NCI-H82 treated with DMSO at 0.1 percent for 48 hours (cell line): Measurements from ENCODE around the gene RC3H1.
A peak's percentile ranks its signal among the peaks of the same experiment; 100 is the strongest.
"Not testable (repeated sequence)": the region's sequence is repeated elsewhere in the genome, so short reads cannot be mapped to it uniquely, and the experiment has no call there.

Source experiments
- DNase-seq: peaks from one replicate; lab custom pipeline; 2025; ENCODE audit not compliant: unreplicated experiment; lab: John Stamatoyannopoulos, UW

RC3H1 gene

DNA sequence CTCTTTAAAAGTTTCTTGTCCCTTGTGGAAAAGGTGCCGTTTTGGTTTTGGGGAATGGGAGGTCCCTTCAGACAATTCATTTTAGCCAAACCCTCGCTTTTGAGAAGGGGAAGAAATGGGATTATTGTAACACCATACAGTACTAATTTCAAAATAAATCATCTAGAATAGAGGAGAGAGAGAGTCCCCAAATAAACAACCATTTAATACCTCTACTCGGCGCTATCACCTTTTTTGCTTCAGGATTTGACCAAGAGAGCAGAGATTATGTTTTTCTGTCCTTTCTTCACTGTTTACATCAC is 770 bp upstream of the RC3H1 start:
- no peak for DNase-seq

- DNase-seq: peak; percentile 36
Measured at GRCh38 chr1:174021591-174022079, 522 bp downstream of the RC3H1 start.

GRCh38 chr1:174018565-174018964 is 3.6 kb downstream of the RC3H1 start:
- no peak for DNase-seq

- DNase-seq: no peak
Measured at GRCh38 chr1:174017231-174017970, 4.8 kb downstream of the RC3H1 start.

GRCh38 chr1:174013864-174014418 is 8.2 kb downstream of the RC3H1 start:
- no peak for DNase-seq

GRCh38 chr1:174008979-174009378 is 13.2 kb downstream of the RC3H1 start:
- no peak for DNase-seq

GRCh38 chr1:174008269-174008668 is 13.9 kb downstream of the RC3H1 start:
- no peak for DNase-seq

GRCh38 chr1:174007851-174008250 is 14.3 kb downstream of the RC3H1 start:
- no peak for DNase-seq

GRCh38 chr1:174005032-174005431 is 17.1 kb downstream of the RC3H1 start:
- DNase-seq: no peak

- DNase-seq: no peak
Measured at GRCh38 chr1:174003867-174004266, 18.3 kb downstream of the RC3H1 start.

- no peak for DNase-seq
Measured at GRCh38 chr1:174001573-174001972, 20.6 kb downstream of the RC3H1 start.

- DNase-seq: no peak
Measured at GRCh38 chr1:174000371-174000770, 21.8 kb downstream of the RC3H1 start.

- no peak for DNase-seq
Measured at GRCh38 chr1:173997791-173998190, 24.4 kb downstream of the RC3H1 start.

DNA sequence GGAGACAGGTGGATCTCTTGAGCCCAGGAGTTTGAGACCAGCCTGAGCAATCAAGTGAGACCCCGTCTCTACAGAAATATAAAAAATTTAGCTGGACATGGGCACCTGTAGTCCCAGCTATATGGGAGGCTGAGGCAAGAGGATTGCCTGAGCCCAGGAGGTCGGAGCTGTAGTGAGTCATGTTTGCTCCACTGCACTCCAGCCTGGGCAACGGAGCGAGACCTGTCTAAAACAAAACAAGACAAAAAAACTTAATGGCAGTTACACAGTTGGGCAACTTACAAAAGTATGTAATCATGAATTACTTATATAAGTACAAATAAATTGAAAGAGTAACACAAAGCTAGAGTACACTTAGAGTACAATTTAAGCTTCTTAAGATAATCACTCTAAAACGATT is 25.2 kb downstream of the RC3H1 start:
- no peak for DNase-seq

DNA sequence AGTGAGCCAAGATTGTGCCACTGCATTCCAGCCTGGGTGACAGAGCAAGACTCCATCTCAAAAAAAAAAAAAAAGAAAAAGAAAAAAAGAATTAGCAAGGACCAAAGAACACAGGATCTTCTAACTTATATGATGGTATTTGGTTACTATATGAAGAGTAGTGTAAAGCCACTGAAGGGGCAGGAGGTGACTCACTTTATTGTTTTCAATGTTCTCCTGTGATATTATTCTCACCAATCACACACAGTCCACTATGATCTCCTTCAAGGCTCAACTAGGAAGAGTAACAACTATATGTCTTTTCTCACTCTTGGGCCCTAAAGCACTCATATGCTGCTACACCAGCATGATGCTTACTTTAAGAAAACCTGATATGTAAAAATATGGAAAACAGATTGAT is 26.7 kb downstream of the RC3H1 start:
- no peak for DNase-seq

- not testable (repeated sequence) for DNase-seq
Measured at GRCh38 chr1:173993948-173994347, 28.2 kb downstream of the RC3H1 start.

DNA sequence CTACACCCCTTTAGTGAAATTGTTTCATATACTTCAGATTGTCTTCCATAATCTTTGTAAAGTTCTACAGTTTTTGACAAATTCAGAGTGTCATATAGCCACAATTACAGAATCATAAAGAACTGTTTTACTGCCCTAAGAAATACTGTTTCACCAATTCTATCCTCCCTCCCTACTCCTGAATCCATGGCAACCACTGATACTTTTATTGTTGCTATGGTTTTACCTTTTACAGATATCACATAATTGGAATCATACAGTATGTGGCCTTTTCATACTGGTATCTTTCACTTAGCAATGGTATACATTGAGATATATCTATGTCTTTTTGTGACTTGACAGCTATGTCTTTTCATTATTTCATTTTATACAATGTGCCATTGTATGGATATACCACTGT is 34.1 kb downstream of the RC3H1 start:
- no peak for DNase-seq

- no peak for DNase-seq
Measured at GRCh38 chr1:173986951-173987350, 35.2 kb downstream of the RC3H1 start.

GRCh38 chr1:173970252-173970651 is 51.9 kb downstream of the RC3H1 start:
- DNase-seq: no peak

DNA sequence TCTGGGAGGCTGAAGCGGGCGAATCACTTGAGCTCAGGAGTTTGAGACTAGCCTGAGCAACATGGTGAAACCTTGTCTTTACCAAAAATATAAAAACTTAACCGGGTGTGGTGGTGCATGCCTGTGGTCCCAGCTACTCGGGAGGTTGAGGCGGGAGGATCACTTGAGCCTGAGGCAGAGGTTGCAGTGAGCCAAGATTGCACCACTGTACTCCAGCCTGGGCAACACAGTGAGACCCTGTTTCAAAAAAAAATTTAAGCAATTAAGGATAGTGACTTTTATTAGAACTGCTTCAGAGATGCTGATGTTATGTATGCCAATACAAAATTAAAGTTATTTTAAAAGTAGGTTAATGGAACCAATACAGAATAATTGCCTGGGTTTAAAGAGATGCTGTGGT is 56.3 kb downstream of the RC3H1 start:
- not testable (repeated sequence) for DNase-seq

- no peak for DNase-seq
Measured at GRCh38 chr1:173963477-173963876, 58.7 kb downstream of the RC3H1 start.

DNA sequence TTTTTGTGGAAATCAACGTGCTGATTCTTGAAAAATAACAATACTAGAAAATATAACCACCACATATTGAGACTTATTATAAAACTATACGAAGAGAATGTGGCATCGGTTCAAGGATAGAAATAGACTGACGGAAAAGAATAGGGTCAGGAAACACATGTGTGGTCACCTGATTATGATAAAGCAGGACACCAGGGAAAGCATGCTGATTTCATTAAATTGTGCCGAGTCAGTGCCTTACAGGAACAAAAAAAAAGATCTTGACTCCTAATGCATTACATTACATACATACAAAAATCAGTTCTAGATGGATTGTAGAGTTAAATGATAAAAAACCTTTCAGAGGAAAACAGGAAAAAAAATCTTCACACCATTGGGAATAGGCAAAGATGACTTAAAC is 61.5 kb downstream of the RC3H1 start:
- no peak for DNase-seq

- DNase-seq: no peak
Measured at GRCh38 chr1:173954179-173954578, 68.0 kb downstream of the RC3H1 start.
